ENCODE results near the gene TUBA3C. TPM values are rescaled to one million over a fixed set of nuclear protein-coding genes. Genes with fewer than 3 reads are reported as not detected.
"Not testable (repeated sequence)": the region's sequence is repeated elsewhere in the genome, so short reads cannot be mapped to it uniquely, and the experiment has no call there.

Gene TUBA3C
- not detected in 2 replicates for total RNA-seq

- DNase-seq (ENCODE audit: low read depth in 2 of 2): no peak
Measured at GRCh38 chr13:19181621-19182485, at the start of gene TUBA3C. Gene TUBA3C, minus strand, starts transcription at chr13:19181824. Its CDS starts 77 bp downstream, at chr13:19181747.

GRCh38 chr13:19207413-19207812 lies 25.8 kb upstream of the TUBA3C start:
- DNase-seq (ENCODE audit: low read depth in 2 of 2): not testable (repeated sequence)

GRCh38 chr13:19192622-19193021 lies 11.0 kb upstream of the TUBA3C start:
- DNase-seq (ENCODE audit: low read depth in 2 of 2): not testable (repeated sequence)

GRCh38 chr13:19189911-19190310 lies 8.3 kb upstream of the TUBA3C start:
- not testable (repeated sequence) for DNase-seq (ENCODE audit: low read depth in 2 of 2)

- not testable (repeated sequence) for DNase-seq (ENCODE audit: low read depth in 2 of 2)
Measured at GRCh38 chr13:19189368-19189767, 7.7 kb upstream of the TUBA3C start.

- no peak for DNase-seq (ENCODE audit: low read depth in 2 of 2)
Measured at GRCh38 chr13:19185865-19186645, 4.4 kb upstream of the TUBA3C start.

- DNase-seq (ENCODE audit: low read depth in 2 of 2): no peak
Measured at GRCh38 chr13:19185086-19185864, 3.7 kb upstream of the TUBA3C start.

GRCh38 chr13:19184176-19184575 lies 2.6 kb upstream of the TUBA3C start:
- no peak for DNase-seq (ENCODE audit: low read depth in 2 of 2)

- no peak for DNase-seq (ENCODE audit: low read depth in 2 of 2)
Measured at GRCh38 chr13:19183676-19184075, 2.1 kb upstream of the TUBA3C start.

- DNase-seq (ENCODE audit: low read depth in 2 of 2): no peak
Measured at GRCh38 chr13:19182536-19182935, 912 bp upstream of the TUBA3C start.

- no peak for DNase-seq (ENCODE audit: low read depth in 2 of 2)
Measured at GRCh38 chr13:19181021-19181620, 503 bp downstream of the TUBA3C start.

- DNase-seq (ENCODE audit: low read depth in 2 of 2): no peak
Measured at GRCh38 chr13:19179916-19180315, 1.7 kb downstream of the TUBA3C start.

GRCh38 chr13:19178901-19179593 lies 2.6 kb downstream of the TUBA3C start:
- DNase-seq (ENCODE audit: low read depth in 2 of 2): no peak

GRCh38 chr13:19176981-19177776 lies 4.4 kb downstream of the TUBA3C start:
- DNase-seq (ENCODE audit: low read depth in 2 of 2): not testable (repeated sequence)

- no peak for DNase-seq (ENCODE audit: low read depth in 2 of 2)
Measured at GRCh38 chr13:19173752-19174151, 7.9 kb downstream of the TUBA3C start.

GRCh38 chr13:19172647-19173030 lies 9.0 kb downstream of the TUBA3C start:
- no peak for DNase-seq (ENCODE audit: low read depth in 2 of 2)

- DNase-seq (ENCODE audit: low read depth in 2 of 2): no peak
Measured at GRCh38 chr13:19172007-19172646, 9.5 kb downstream of the TUBA3C start.

- DNase-seq (ENCODE audit: low read depth in 2 of 2): no peak
Measured at GRCh38 chr13:19171563-19171962, 10.1 kb downstream of the TUBA3C start.

- DNase-seq (ENCODE audit: low read depth in 2 of 2): no peak
Measured at GRCh38 chr13:19169991-19170390, 11.6 kb downstream of the TUBA3C start.
